SJSA1 (cell line): ENCODE data around the gene KLK8. TPM values are rescaled to one million over a fixed set of nuclear protein-coding genes. Genes with fewer than 3 reads are reported as not detected.

Source experiments
- DNase-seq, 2 experiments: peaks; one replicate each; pipeline ENCODE4 v3.0.0-alpha.2; 2015 to 2020; ENCODE audit warnings: low spot score in 2 of 2, low read depth in 1 of 2
- H3K27ac ChIP-seq: fragments of 250-450 bp; sonication (Bioruptor Pico); 2 replicates; pipeline ENCODE4 v1.5.1; 2020; ENCODE audit warnings: mild to moderate bottlenecking, moderate library complexity
- H3K27me3 ChIP-seq: fragments of 250-450 bp; sonication (Bioruptor Pico); replicated peaks from 2 replicates; pipeline ENCODE4 v1.5.1; 2020; ENCODE audit warnings: mild to moderate bottlenecking, moderate library complexity
- H3K36me3 ChIP-seq: fragments of 250-450 bp; sonication (Bioruptor Pico); 2 replicates; pipeline ENCODE4 v1.5.1; 2020; ENCODE audit warnings: mild to moderate bottlenecking
- H3K4me1 ChIP-seq: fragments of 250-450 bp; sonication (Bioruptor Pico); replicated peaks from 2 replicates; pipeline ENCODE4 v1.6.1; 2021; ENCODE audit warnings: mild to moderate bottlenecking
- H3K4me3 ChIP-seq: fragments of 250-450 bp; sonication (Bioruptor Pico); 2 replicates; pipeline ENCODE4 v1.5.1; 2020; ENCODE audit warnings: mild to moderate bottlenecking
- H3K9me3 ChIP-seq: fragments of 250-450 bp; sonication (Bioruptor Pico); replicated peaks from 2 replicates; pipeline ENCODE4 v1.5.1; 2020; ENCODE audit warnings: mild to moderate bottlenecking
- total RNA-seq: library from RNA; depleted of rRNA; stranded (reverse); fragments of >200 nt; shearing (Covaris generic); gene quantifications from 2 replicates; pipeline ENCODE4 v1.2.3, GENCODE V29; 2014

KLK8 gene
- total RNA-seq, 1 experiment from 2014 or later, result not detected

DNA sequence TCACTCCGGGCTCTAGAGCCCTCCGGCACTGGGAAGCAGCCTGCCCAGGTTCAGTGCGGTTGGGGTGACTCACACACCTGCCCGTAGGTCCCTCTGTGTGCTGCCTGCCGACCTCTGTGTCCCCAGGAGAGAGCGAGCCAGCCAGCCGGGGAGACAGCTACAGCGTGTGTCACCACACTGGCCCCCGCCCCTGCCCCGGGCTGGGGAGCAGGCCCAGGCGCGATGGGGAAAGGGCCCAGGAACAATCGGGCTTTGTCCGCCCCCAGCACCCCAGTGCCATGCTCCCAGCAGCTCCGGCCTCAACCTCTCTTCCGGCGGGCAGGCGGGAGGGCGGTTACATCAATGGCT, 32.0 kb downstream of the KLK8 start, which contains the start of gene KLK6:
Gene KLK6, minus strand, starts transcription at position 179 of the 348 bp plus-strand sequence. CDS start 1,487 bp downstream, outside the sequence.
- Histone ChIP-seq H3K27ac (no peak within 1 kb of the TSS), H3K4me3 (no peak within 1 kb of the TSS), H3K4me1 (no peaks in the 10 kb centered on the region), H3K9me3 (no peaks in the 10 kb centered on the region), H3K27me3 (peaks cover 4% of the 10 kb centered on the region), H3K36me3 (no peaks in the 10 kb centered on the region)
- no peak for DNase-seq

DNA sequence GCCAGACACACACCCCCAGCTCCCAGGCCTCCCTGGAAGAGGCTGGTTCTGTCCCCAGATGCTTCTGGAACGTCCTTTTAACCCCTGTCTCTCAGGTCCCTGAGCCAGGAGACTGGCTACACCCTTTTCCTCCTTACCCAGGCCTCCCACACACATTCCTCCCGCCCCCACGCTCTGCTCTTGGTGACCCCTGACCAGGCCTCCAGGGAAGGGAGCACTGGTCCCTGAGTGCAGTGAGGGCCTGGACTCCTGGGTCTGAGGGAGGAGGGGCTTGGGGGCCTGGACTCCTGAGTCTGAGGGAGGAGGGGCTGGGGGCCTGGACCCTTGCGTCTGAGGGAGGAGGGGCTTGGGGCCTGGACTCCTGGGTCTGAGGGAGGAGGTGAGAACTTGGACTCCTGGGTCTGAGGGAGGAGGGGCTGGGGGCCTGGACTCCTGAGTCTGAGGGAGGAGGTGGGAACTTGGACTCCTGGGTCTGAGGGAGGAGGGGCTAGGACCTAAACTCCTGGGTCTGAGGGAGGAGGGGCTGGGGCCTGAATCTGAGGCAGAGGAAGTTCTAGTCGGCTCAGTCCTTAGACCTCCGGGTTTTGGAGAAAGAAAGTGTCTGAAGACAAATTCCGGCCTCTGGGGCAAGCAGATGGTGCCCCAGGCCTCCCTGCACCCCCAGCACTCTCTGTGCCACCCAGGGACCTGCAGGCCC, 32.5 kb downstream of the KLK8 start:
- no peak for DNase-seq
- peaks cover 4% of the 10 kb centered on the region for H3K27me3 ChIP-seq
- no peak overlapping the region for H3K4me3 ChIP-seq
- no peaks in the 10 kb centered on the region for H3K36me3 ChIP-seq
- H3K27ac ChIP-seq, result no peak overlapping the region
- no peaks in the 10 kb centered on the region for H3K4me1 ChIP-seq
- H3K9me3 ChIP-seq, result no peaks in the 10 kb centered on the region

DNA sequence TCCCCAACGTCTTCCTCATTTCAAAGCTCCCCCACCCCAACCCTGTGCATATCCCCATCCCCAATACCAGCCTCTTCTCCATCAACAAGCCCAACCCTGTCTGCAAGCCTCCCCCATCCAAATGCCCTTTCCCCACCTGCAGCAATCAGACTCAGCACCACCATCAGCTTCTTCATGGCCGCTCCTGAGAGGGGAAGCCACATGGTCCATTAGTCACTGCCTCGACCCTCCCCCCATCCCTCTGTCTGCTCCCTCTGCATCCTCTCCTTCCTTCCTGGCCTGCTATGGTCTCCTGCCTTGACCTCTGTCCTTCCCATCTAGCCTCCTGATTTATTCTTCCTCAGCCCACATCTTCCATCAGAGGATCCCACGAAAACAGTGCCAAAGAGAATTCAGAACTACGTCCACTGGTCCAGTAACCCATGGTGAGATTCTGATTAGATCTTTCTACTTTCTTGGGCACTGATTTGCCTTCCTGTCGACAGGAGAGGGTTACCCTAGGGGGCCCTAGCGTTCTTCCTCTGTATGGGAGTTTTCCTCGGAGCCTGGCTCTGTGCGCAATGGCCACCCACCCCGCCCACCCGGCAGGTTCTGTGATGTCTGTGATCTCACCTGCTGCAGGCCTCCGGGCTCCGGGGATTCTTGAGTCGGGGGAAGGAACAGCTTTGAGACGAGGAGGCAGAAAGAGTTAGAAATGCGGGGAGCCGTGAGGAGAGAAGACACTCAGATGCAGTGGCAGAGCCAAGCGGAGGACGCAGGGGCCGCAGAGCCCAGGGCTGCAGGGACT, 33.3 kb downstream of the KLK8 start:
- Histone ChIP-seq H3K4me1 (no peaks in the 10 kb centered on the region), H3K4me3 (no peak overlapping the region), H3K27ac (no peak overlapping the region), H3K27me3 (peaks cover 4% of the 10 kb centered on the region), H3K36me3 (no peaks in the 10 kb centered on the region), H3K9me3 (no peaks in the 10 kb centered on the region)
- DNase-seq, result no peak

DNA sequence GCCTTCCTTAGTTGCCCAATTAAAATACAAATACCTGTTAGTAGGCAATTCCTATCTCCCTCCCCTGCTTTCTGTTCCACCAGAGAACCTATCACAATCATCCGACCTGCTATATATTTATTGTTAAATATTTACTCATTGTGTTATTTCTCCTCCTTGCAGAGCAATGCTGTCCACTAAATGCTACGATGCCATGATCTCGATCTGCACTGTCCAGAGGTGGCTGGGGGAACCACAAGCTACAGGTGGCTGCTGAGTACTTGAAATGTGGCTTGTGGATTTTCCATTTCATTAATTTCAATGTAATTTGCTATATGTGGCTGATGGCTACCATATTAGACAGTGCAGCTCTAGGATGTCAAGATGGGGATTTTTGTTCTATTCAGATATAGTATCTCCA, 37.1 kb downstream of the KLK8 start:
- no peak overlapping the region for H3K4me3 ChIP-seq
- no peak overlapping the region for H3K27ac ChIP-seq
- H3K4me1 ChIP-seq, result no peaks in the 10 kb centered on the region
- H3K9me3 ChIP-seq, result no peaks in the 10 kb centered on the region; the same call in 1 of the 2 replicates
- H3K27me3 ChIP-seq, result peaks cover 2% of the 10 kb centered on the region
- no peaks in the 10 kb centered on the region for H3K36me3 ChIP-seq
- DNase-seq, result no peak

DNA sequence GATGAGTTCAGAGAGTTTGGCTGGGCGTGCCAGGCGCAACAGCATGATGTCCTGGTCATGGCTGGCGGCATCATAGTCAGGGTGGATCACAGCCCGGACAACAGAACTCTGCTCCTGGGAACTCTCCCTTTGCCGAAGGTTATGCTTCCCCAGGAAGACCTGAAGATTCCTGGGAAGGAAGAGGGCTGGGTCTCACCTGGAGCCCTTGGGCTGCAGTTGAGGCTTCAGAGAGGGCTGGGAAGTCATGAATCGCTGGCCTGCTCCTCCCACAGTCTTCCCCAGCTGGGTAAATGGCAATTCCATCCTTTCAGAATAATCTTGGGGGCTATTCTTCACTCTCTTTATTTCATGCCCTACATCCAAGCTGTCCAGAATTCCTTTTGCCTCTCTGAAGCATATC, 38.0 kb downstream of the KLK8 start:
- Histone ChIP-seq H3K4me1 (no peaks in the 10 kb centered on the region), H3K36me3 (no peaks in the 10 kb centered on the region), H3K27me3 (no peaks in the 10 kb centered on the region; the same call in none of the 2 replicates), H3K27ac (no peak overlapping the region), H3K9me3 (no peaks in the 10 kb centered on the region; the same call in 1 of the 2 replicates), H3K4me3 (no peak overlapping the region)
- no peak for DNase-seq

DNA sequence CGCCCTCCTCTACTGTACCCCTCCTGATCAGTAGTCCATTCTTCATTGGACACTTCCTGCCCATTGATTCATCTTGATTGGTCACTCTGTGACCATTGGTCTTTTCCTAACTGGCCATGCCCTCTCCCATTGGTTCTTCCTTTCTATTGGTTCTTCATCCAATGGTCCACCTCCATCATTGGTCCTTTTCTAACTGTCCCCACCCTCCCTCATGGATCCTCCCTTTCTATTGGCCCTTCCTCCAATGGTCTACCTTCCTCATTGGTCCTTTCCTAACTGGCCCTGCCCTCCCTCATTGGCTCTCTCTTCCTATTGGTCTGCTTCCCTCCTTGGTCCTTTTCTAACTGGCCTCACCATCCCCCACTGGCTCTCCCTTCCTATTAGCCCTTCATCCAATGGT, 39.2 kb downstream of the KLK8 start:
- H3K9me3 ChIP-seq, result no peaks in the 10 kb centered on the region; the same call in 1 of the 2 replicates
- H3K4me3 ChIP-seq, result no peak overlapping the region
- H3K36me3 ChIP-seq, result no peaks in the 10 kb centered on the region
- H3K27ac ChIP-seq, result no peak overlapping the region
- H3K4me1 ChIP-seq, result no peaks in the 10 kb centered on the region
- no peak for DNase-seq
- no peaks in the 10 kb centered on the region; the same call in 1 of the 2 replicates for H3K27me3 ChIP-seq

DNA sequence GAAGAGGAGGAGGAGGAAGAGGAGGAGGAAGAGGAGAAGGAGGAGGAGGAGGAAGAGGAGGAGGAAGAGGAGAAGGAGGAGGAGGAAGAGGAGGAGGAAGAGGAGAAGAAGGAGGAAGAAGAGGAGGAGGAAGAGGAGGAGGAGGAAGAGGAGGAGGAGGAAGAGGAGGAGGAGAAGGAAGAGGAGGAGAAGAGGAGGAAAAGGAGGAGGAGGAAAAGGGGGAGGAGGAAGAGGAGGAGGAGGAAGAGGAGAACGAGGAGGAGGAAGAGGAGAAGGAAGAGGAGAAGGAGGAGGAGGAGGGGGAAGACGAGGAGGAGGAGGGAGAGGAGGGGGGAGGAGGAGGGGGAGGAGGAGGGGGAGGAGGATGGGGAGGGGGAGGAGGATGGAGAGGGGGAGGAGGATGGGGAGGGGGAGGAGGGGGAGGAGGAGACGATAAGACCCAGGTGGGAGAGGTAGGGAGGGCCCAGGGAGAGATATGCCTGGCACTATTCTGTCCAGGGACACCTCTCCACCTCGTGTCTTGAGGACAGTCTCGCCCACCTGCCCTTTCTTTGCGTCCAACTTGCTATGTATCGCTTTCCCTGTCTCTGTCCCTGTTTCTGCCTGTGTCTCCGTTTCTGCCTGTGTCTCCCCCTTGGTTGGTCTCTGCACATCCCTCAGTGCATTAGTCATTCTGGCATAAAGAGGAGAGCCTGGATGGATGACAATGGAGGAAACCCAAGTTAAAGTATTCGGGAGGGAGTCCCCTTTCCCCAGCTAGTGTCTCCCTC, 41.5 kb downstream of the KLK8 start:
- H3K27me3 ChIP-seq, result no peaks in the 10 kb centered on the region
- no peak overlapping the region for H3K27ac ChIP-seq
- H3K36me3 ChIP-seq, result no peaks in the 10 kb centered on the region
- H3K9me3 ChIP-seq, result no peaks in the 10 kb centered on the region; the same call in 1 of the 2 replicates
- H3K4me3 ChIP-seq, result no peak overlapping the region
- DNase-seq, result no peak
- H3K4me1 ChIP-seq, result no peaks in the 10 kb centered on the region

DNA sequence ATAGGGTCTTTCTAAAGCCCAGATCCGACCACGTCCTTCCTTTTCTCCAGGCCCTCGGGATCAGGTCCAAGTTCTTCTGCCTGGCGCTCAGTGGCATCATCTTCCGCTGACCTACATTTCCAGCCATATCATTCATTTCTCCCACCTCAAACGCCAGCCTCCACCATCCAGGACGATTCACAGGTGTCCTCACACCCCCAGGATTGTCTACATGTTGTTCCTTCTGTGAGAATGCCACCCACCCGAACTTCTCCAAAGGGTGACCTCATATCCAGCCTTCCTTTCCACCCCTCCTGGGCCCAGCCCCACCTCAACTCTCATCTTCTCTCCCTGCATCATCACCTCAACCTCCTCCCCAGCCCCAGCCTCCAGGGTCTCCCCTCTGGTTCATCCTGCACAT, 43.8 kb downstream of the KLK8 start:
- Histone ChIP-seq H3K4me1 (no peaks in the 10 kb centered on the region), H3K36me3 (no peaks in the 10 kb centered on the region), H3K9me3 (no peaks in the 10 kb centered on the region; the same call in 1 of the 2 replicates), H3K27me3 (no peaks in the 10 kb centered on the region), H3K27ac (no peak overlapping the region), H3K4me3 (no peak overlapping the region)
- DNase-seq, result no peak

DNA sequence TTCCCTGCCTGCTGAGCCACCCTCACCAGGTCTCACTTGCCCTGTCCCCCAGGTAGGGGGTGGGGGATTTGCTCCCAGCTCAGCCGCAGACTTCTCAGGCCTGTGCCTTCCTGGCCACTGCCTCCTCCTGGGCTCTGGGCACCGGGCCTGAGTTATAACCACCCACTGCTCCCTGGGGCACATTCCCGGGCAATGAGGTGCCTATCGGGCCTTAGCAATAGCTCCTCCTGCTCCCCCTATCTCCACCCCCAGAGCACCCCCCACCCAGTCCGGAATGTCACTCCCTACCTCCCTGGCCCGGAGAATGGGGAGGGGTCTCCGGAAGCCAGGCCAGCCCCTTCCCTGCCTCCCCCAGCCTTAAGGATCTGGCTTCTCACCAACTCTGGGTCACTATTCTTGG, 48.5 kb downstream of the KLK8 start, which contains the start of gene KLK5:
Gene KLK5, minus strand, starts transcription at position 129 of the 400 bp plus-strand sequence. CDS start 381 bp downstream, outside the sequence.
- Histone ChIP-seq H3K4me3 (no peak within 1 kb of the TSS), H3K27me3 (no peaks in the 10 kb centered on the region), H3K27ac (no peak within 1 kb of the TSS), H3K36me3 (no peaks in the 10 kb centered on the region), H3K4me1 (no peaks in the 10 kb centered on the region), H3K9me3 (no peaks in the 10 kb centered on the region)
- no peak for DNase-seq

DNA sequence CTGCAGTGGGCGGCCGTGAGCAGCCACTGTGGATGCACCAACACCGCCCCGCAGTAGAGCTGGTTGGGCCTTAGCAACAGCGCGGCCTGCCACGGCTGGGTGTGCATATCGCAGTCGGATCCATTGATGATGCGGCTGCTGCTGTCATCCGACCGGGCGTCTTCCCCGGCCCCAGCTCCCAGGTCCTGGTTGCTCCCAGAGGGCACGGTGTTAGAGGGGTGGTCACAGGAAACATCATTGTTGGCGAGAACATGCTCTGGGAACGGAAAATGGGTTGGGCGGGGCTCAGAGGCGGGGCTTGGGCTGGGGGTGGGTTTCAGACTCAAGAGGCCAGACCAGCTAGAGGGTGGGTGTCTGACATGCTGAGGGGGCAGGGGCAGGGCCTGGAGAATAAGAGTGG, 51.5 kb downstream of the KLK8 start:
- DNase-seq, result no peak
- Histone ChIP-seq H3K36me3 (no peaks in the 10 kb centered on the region), H3K9me3 (no peaks in the 10 kb centered on the region), H3K4me1 (no peaks in the 10 kb centered on the region), H3K27ac (no peak overlapping the region), H3K27me3 (peaks cover 4% of the 10 kb centered on the region; the same call in 1 of the 2 replicates), H3K4me3 (no peak overlapping the region)

DNA sequence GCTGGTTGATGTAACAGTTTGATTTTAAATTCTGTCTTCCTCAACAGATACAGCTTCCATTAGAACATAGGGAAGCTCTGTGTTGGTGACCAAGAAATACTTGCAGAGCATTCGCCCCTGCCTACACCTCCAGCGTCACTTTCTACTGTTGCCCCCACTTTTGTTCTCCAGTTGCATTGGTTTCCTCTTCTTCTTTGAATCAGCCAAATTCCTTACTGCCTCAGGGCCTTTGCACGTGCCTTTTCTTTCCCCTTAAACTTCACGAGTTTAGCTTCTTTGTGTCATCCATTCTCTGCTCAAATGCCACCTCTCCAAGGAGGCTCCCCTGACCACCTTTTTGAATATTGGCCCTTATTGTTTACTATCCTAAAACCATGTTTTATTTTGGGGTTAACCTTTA, 54.3 kb downstream of the KLK8 start:
- H3K4me3 ChIP-seq, result no peak overlapping the region
- H3K27me3 ChIP-seq, result peaks cover 4% of the 10 kb centered on the region; the same call in 1 of the 2 replicates
- H3K27ac ChIP-seq, result no peak overlapping the region
- no peak for DNase-seq
- H3K36me3 ChIP-seq, result no peaks in the 10 kb centered on the region
- H3K4me1 ChIP-seq, result no peaks in the 10 kb centered on the region
- H3K9me3 ChIP-seq, result no peaks in the 10 kb centered on the region
